GM21737 (cell line): ENCODE measurements around the gene SHROOM4.

Experiments
- ATAC-seq: cut with Tn5 transposase; IDR thresholded peaks from one replicate; pipeline ENCODE4 v1.9.1; 2021; ENCODE audit warnings: mild to moderate bottlenecking, moderate library complexity; ENCODE audit not compliant: unreplicated experiment

Gene SHROOM4

DNA sequence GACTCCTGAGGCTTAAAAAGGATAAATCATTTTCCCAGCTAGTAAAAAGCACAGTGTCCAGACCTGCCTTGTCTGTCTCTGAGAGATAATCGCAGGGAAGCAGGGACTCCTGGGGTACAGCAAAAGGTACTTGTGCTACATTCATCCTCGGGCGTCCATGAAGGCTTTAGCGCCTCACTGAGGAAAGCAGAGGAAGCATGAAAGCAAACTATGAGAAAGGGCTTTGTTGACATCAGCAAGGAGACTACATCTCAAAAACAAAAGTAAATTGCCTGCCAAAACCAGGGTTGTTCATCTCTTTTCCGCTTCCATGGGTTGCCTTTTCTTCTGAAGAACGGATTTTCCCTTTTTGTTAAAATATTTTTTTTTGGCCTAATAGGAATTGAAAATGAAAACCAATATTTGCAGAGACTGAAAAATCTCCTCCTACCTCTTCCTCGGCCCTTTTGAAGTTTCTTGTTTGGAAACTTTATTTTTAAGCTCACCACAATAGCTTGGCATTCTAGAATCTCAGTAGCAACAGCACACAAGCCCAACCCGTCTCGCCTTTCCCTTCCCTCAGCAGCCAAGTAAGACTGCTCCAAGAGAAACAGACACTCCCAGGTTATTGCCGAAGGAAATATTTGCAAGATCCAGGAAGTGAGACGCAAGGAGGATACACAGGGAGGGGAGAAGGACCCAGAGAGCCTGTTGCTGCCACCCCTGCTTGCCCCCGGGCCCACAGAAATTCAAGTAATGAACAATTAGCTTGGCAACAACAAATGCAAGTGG is 195.0 kb downstream of the SHROOM4 start:
- no peak for ATAC-seq

DNA sequence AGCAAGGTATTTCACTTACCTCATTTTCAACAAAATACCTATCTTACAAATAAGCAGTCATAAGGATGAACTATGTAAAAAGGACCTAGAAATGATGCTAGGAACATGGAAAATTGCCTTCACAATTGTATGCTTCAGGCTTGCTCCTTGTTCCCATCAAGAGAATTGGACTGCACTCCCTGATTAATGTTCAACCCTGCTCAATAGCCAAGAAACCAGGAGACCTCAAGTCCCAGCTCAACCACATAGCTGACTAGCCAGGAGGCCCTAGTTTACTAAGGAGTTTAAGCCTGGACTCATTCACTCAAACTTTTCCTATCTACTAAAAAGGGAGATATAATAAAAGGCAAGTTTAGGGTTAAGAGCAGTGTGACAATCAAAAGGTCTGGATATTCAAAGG is 196.8 kb downstream of the SHROOM4 start:
- no peak for ATAC-seq

DNA sequence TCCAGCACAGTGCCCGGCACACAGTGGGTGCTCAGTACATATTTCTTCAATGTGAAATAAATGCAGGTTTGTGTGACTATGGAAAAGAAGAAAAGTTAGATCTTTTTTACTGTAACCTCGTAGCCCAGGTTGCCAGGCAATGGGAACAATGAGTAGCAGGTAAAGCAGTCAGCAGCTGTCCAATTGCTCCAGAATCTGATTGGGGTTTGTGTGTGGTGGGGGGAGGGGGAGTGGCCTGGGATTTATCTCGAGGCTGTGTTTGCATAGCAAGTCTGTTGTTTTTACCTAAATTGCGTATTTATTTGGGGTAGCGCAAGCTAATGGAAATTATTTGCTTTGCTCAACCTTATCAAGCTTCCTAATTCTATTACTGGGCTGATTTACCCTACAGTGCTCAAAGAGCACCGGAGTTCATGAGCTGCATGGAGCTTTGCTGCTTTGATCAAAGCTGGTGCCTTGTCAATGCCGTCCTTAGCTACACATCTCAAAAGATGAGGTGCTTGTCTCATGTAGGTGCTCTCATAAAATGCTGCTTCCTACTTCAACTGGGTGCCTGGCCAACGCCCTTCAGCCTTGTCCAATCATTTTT is 198.3 kb downstream of the SHROOM4 start:
- no peak for ATAC-seq

DNA sequence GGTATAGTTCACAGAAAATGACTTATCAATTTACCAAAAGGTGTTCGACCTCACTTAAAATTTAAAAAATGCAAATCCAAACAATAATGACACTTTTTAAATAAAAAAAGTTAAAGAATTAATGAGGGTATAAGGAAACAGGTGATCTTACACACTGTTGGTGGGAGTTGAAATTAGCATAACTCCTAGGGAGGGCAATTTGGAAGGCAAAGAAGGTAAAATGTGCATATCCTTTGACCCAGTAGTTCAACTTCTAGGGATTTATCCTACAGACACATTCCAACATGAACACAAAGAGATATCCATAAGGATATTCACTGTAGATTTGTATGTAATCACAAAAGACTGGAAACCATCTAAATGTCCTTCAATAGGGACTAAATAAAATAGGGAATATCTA is 199.5 kb downstream of the SHROOM4 start:
- no peak for ATAC-seq

DNA sequence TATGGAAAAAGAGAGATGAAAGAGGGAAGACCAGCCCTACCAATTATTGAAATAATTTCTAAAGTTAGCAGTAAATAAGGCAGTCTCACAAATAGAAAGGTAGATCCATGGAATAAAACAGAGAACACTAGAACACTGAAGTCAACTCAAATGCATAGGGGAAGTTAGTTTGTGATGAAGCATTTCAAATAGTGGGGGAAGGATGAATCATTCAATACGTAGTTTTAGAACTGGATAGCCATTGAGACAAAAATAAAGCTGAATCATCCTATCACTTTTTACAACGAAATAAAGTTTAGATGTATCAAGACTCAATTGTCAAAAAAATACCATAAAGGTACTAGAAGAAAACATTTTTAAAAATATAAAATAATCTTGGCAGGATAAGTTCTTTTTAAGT is 200.1 kb downstream of the SHROOM4 start:
- no peak for ATAC-seq

DNA sequence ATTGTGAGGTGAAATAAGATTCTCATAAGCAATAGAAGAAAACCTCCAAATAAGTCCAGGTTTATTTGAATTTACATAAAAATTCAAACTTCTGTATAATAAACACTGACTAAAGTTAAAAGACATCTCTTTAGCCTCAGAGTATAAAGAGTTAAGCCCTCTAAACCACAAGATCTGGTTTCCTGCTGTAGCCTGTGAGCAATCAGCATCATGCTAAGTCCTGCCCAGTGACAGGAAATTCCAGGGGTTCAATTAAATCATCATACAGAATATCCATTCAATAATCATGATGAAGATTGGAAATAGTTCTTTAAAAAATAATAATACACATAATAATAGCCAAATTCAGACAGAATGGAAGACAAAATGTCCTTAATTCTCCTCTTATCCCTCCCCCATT is 204.2 kb downstream of the SHROOM4 start:
- no peak for ATAC-seq

DNA sequence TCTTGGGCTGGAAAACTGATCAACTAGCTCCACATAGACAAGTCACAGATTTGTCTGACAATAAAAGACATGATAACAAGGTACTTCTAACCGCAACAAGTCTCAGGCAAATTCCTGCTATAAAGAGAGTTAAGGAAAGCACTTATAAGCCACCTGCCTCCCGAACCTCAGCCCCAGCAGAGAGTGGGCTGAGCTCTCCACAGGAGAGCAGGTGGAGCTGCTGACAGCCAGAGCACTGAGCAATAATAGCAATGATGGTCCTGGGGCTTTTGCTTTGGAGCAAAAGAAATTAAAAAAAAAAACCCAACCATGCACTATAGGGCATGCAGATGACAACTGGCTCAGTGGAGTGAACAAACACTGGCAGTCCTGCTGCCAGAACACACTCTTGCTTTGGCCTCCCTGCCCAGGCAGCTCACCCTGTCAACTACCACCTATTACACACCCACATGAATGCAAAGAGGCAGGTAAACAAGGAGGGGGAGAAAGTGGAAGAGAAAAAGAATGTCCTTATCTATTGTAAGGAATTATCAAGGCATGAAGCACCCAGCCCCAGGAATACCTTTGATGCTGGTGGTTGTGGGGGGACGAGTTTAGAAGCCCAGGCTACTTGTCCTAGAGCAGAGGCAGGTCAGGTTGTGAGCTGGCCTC is 207.6 kb downstream of the SHROOM4 start:
- ATAC-seq: no peak

DNA sequence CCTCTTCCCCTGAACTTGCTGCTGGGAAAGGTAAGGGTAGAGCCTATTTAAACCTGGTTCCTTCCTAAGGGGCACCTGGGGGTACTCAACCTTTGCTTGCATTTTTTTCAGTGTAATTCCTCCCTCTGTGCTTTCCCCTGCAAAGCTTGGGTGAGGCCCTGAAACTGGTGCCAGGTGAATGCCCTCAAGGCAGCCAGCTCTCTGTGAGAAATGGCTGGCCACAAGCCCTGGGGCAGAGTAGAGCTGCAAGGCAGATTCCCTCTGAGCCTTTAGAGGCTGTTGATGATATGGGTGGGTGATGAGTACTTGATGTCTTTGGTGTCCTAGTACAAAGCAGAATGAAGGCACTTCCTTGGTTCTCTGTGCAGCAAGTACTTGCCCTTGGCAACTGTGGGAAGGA is 217.9 kb downstream of the SHROOM4 start:
- ATAC-seq: no peak

DNA sequence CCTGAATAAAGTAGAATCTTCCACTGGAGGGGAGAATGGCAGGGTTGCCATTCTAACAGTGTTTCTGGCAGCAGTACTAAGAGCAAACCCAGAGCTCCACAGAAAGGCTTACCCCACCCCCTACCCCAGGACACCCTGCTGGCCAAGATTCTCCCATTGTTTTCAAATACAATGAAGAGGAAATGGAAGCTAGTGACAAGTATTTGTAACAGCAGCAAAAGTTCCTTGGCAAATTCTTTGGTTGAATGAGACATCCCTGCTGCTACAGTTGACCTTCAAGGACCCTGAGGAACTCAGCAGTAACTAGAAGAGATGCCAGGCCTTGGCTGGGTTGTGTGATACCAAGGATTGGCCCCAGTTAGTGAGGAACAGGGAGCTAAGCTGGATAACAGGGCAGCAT is 219.2 kb downstream of the SHROOM4 start:
- no peak for ATAC-seq

DNA sequence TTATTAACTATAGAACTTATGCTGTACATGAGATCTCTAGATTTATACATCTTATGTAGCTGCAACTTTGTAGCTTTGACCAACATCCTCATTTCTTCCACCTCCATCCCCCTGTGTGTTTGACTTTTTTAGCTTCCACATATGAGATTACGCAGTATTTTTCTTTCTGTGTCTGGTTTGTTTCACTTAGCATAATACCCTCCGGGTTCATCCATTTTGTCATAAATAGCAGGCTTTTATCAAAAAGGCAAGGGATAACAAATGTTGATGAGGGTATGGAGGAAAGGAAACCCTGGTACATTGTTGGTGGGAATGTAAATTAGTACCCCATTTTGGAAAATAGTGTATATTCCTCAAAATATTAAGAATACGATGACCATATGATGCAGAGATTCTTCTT is 227.0 kb downstream of the SHROOM4 start:
- ATAC-seq: no peak

DNA sequence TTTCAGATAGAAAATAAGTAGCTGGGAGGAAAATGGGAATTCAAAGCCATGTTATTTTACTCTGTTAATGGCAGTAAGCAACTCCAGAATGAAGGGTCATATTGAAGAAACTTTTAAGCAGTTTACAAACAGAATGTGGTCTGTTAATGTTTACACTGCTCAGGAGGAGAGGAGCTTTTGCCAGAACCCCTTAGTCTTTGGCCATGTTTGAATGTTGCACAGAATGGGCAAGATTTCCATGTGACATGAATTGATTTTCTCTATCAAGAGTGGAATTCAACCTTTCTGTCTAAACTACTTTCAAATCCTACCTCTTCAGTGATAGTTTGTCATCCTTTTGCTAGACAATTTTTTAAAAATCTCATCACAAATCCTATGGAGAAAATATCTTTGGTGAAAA is 227.6 kb downstream of the SHROOM4 start:
- ATAC-seq: no peak

DNA sequence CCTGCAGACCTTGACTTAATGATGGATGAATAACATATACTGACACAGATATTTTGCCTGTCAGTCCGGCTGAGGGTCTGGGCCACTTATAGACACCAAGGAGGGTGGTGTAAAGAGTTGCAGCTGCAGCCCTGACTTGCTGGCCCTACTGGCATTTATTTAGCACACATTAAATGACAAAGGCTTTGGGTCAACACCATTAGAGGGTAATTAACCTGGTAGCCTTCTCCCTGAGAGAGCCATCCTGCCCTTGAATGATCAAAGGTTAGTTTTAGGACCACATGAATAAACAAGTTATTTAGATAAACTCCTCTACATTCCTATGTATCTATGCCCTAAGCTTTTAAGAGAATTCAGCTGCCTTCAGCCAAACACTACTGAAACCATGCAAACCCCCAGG is 232.6 kb downstream of the SHROOM4 start:
- ATAC-seq: no peak

DNA sequence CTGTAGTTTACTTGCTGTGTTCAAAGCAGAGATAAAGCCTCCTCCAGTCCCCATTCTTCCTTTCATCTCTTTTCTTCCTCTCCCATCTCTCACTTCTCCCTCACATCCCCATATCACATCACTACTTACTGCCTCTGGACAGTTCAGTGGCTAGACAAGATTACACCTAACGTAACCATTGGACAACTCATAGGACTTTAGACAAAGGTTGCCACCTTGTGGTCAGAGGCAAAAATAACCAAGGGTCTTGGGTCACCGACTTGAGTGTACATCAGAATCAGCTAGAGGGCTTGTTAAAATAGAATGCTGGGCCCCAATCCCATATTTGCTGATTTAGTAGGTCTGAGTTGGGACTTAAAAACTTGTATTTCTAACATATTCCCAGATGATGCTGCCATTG is 234.0 kb downstream of the SHROOM4 start:
- no peak for ATAC-seq

DNA sequence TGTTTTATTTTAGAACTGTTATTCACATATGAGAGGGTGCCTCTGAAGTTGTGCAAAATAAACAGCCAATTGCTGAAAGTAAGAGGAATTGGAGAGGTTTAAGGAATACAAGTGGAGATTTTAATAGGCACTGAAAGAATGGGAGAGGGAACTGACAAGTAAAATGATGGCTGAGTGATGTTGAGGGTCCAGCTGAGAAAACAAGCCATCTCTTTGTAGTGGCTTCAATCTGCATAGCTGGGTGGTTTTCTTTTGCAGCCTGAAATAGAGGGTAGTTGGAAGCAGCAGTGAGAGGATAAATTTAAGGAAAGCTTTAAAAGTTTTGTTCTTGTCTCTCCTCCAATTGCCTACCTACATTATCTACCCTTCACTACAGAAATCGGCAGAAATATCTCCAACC is 236.7 kb downstream of the SHROOM4 start:
- ATAC-seq: no peak

DNA sequence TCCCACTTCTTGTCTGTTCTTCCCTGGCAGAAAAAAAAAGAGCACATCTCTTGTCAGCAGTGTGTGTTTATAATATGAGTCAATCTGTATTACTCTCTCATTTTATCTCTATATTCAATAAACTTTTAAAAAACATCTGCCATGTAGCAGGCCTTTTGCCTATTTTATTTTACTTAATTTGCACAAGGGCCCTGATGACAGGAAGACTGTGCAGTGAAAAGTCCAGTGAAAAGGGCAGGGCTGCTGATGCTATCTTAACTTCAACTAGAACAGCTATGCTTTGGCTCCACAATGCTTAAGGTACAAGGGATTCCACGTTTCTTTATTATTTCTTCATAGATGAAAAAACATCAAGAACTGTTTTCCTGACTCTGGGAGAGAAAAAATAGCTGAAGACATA is 246.4 kb downstream of the SHROOM4 start:
- ATAC-seq: no peak

DNA sequence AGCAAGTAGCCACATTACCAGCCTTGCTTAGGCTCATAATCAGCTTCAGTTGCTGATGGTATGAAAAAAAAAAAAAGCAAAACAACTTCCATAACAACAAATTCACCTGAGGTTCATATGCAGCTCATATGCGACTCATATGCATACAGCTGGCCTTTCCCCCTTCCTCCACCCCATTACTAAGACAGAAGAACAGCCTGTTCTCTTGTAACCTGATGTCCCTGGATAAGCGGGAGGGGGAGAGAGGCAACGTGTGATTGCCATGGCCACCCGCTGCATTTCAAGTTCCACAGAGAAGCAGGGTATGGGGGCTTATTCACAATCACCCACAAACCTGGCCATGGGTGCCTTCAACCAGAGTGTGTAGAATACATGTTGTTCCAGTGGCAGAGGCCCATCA is 248.3 kb downstream of the SHROOM4 start:
- ATAC-seq: no peak
